NCI-H187 treated with DMSO at 0.1 percent for 48 hours (cell line): ENCODE measurements around the gene HBS1L.
"Not testable (repeated sequence)": the region's sequence is repeated elsewhere in the genome, so short reads cannot be mapped to it uniquely, and the experiment has no call there.

Source experiments
- DNase-seq: peaks from one replicate; lab custom pipeline; 2025; lab: John Stamatoyannopoulos, UW

The HBS1L gene

DNA sequence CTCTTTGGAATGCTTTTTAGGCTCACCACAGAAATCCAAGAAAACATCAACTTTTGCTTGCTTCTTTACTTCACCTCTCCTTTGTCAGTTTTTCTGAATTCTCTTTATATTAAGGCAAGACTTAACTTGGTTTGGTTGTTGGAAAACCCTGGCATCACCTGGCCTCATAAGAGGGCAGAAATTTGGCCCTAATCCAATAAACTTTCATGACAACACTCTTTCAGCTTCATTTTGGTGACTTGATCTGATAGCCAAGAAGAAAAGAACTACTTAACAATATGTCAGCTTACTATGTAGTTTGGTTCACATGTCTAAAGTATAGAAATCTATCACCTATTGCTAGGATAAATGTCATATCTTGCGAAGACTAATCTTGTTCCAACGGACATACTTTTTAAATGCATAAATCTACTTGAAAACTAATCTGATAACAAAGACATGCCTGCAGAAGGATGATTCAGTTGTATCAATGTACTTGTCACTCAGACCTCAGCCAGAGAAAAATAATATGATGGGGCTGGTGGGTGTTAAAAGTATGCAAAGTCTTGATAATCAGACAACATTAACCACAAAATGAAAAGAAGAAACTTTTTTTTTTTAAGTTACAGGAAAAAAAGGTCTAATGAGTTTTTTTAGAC is 19.3 kb upstream of the HBS1L start:
- DNase-seq = no peak

DNA sequence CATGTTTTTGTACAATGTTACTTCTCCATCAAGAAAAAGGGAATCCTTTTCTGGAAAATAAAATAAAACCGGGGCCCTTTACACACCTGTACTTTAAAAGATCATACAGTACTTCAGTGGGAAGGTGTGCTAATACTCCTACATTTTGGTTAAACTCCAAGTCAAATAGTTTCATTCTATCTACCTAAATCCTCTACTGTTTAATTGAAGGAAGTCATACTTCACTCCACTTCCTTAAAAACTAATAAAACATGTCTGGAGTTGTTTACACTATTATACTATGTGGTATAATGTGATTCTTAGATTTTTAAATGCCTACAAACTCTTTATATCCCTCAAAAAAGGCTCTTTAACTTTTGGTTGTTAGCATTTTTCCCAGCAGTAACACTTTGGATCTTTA is 18.6 kb upstream of the HBS1L start:
- DNase-seq = no peak

DNA sequence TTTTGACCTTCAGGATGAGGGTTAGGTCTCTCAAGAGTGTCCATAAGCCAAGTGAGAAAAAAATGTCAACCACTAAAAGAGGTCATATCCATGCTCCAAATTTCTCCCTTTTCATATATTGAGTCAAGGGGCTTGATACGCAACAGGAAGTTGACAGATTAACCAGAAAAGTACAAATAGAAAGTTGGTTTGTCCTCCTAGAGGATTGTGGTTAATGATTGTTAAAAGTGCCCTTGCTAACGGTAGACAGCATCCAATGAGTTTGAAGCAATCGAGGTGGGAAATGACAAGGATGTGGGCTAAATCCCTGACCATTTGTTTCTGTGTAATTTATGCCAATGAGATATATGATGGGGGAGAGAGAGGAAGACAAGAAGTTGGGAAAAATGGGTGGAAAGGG is 18.1 kb upstream of the HBS1L start:
- DNase-seq = no peak

DNA sequence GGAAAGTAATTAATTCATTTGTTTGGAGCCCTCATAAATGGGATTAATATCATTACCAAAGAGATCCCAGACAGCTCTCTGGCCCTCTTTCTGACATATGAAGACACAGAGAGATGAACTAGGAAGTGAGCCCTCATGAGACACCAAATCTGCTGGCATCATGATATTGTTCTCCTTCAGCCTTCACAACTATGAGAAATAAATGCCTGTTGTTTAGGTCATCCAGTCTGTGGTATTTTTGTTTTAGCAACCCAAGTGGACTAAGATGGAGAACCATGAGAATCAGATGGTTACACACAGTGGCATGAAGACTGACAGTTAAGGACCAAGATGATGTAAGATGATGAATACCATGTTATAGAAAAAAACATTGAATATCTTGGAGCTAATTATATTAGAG is 16.9 kb upstream of the HBS1L start:
- DNase-seq = no peak

DNA sequence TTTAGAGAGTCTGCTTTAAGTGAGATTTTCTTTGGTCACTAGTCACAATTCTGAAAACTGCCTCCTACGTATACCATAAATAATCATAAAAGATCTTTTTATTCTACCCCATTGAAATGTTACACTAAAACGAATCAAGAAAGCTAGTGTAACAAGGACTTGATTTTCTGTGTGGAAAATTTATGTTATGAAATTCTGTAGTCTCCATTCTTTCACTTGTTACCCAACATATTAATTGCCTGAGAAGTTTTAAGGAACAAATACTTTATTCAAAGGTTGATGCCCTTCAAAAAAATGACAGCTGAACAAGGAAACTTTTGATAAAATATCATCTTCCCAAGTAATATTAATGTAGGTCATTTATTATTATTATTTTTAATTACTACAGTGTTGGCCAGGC is 13.3 kb upstream of the HBS1L start:
- DNase-seq = no peak

DNA sequence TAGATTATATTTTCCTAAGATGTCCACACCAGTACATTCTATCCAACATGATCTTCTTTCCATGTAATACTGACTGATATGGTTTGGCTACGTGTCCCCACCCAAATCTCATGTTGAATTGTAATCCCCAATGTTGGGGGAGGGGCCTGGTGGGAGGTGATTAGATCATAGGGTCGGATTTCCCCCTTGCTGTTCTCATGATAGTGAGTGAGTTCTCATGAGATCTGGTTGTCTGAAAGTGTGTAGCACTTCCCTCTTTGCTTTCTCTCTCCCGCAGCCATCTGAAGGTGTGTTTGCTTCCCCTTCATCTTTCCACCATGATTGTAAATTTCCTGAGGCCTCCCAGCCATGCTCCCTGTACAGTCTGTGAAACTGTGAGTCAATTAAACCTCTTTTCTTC is 12.2 kb upstream of the HBS1L start:
- DNase-seq = no peak

DNA sequence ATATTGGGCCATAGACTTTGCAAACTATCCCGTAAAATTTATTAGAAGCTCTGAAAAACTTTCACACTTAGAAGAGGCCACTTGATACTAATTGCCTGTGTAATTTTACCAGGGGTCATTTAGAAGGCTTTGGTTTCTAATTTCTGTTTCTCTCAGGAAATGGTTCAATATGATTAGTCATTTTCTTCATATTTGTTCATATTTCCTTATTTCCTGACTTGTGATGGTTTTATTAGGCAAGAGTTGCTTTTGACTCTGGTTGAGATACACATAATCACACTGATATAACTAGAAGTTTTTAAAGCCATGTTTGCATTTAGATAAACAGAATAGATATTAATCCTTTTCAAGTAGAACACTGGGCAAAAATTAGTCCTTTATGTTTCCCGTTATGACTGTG is 11.8 kb upstream of the HBS1L start:
- no peak for DNase-seq

DNA sequence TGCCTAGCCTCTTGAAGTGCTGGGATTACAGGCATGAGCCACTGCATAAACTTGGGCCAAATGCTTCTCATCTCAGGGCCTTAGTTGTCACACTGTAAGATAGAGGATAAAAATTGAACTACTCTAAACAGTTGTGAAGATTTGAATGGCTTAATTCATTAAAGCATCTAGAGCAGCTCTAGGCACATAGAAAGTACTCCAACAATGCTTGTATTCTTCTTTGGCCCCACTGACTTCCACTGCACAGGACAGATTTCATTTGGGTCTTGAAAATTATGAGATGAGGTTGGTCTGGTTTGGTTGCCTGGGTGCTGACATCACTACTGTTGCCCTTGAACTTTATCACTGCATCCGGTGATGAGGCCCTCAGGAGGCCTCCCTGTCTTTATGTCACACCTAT is 10.0 kb upstream of the HBS1L start:
- DNase-seq = no peak

DNA sequence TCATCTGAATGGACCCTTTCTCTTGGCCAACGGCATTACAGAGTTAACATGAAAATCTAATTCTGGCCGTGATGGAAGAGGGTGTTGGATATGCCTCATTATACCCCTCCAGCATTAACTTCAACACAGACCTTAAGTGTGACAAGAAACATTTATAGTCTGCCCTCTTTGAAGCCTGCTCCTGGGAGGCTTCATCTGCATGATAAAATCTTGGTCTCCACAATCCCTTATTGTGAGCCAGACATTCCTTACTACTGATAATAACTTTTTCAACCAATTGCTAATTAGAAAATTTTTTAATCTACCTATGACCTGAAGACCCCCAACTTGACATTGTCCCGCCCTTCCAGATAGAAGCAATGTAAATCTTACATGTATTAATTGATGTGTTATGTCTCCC is 9.3 kb upstream of the HBS1L start:
- DNase-seq = no peak

DNA sequence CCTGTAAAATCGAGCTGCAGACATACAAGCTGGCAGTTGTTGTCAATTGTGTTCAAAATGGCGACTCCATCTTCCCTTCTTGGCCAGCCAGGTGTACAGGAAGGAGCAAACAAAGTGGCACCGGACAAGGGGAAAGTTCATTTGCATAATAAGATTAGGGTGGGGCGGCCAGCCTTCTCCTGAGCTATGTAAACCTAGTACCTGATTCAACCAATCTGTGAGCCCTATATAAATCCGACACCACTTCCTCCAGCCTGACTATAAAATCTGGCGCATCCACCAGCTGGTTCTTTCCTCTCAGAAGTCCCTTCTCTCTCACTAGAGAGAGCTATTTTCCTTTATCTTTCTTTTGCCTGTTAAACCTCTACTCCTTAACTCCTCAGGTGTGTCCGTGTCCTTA is 8.1 kb upstream of the HBS1L start:
- no peak for DNase-seq

DNA sequence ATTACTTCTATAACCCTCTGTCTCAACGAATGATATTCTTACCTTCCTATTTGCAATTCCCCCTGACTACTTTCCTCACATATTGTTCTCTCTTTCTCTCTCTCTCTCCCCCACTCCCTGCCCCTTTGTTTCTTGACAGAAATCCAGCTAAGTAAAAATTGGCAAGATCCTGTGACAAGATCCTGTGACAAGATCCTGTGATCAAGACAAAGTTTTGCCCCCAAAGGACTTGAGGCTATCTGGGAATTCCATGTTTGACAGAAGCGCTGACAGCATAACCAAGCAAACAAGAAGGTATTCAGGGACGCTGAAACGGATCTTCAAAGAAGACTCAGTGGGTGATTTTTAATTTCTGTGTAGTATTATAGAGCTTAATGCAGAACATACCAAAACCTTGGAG is 5.5 kb upstream of the HBS1L start:
- no peak for DNase-seq

DNA sequence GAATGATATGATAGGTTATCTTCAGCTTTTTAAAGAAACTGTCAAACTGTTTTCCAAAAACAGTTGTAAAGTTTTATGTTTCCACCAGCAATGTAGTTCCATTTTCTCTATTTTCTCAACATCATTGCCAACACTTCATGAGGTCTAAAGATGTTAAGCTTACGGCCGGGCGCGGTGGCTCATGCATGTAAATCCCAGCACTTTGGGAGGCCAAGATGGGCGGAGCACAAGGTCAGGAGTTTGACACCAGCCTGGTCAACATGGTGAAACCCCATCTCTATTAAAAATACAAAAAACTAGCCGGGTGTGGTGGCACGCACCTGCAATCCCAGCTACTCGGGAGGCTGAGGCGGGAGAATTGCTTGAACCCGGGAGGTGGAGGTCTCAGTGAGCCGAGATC is 3.7 kb upstream of the HBS1L start:
- not testable (repeated sequence) for DNase-seq

DNA sequence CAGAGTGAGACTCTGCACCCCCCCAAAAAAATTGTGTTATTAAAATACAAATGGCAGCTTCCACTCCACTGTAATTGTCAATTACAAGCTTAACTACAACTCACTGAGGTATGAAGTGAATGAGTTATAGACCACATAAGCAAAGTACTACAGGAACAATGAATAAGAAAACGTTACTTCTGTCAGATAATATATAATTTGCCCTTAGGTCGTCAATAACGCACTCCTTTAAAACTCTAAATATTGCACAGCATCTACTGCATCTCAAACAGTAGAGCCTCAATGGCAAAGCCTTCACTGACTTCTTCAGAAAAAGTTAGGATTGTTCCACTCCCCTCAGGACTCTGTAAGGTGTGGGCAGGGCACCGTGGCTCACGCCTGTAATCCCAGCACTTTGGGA is 2.0 kb upstream of the HBS1L start:
- DNase-seq = no peak

DNA sequence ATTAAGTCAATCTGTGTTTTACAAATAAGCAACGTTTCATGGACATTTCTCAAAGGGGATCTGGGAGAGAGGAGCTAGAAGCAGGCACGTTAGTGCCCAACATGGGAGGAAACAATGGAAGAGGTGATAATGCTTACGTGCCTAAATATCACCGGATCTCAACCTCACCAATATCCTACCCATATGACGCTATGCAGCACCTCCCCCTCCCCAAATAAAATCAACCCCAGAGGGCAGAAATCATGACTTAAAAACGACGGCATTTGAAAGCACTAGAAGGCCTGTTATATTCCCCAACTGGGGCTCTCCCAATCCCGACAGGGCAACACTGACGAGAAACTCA is 425 bp downstream of the HBS1L start:
- no peak for DNase-seq

DNA sequence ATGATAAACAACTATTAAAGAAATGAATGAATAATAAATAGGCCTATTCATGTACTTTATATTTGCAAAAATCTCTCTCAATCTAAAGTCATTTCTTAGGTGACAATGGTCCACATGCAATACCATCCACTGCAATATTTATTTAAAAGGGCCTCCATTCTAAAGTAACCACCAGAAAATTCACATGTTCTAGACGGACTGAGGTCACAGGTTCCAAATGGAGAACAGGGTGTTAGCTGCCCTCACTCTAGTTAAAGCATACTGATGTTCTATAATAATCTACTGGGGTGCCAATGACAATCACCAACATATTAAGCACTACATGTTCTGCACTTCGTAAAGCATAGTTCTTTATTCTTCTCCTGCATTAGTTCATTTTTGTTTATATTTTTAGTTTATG is 1.2 kb downstream of the HBS1L start:
- no peak for DNase-seq

DNA sequence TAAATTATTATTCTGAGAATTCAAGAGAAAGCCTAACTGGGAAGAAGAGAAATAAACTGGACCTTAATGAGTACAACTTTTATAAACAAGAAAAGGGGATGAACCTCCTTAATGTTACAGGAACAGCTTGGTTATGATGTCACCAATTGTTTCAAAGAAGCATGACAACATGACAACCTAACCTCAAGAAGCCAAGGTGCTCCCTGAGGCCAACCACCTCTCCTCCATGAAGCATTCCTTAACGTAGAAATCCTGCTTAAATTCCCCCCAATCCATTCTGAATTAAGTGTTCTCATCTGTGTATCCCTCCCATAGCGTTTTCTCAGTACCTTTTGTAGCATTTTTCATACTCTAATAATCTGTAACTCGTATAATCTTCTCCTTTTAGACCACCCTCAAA is 1.7 kb downstream of the HBS1L start:
- no peak for DNase-seq

DNA sequence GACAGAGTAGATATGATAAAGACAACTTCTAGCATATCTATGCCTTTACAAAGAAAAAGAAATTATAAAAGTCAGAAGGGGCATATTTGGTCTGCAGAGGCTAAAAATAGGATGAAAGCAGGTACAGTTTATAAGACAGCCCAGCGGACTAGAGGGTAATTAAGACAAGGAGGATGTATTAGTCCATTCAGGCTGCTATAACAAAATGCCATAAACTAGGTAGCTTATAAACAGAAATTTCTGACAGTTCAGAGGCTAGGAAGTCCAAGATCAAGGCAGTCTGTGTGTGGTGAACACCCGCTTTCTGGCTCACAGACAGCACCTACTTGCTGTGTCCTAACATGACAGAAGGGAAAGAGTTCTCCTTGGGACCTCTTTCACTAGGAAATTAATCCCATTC is 5.7 kb downstream of the HBS1L start:
- DNase-seq = no peak

DNA sequence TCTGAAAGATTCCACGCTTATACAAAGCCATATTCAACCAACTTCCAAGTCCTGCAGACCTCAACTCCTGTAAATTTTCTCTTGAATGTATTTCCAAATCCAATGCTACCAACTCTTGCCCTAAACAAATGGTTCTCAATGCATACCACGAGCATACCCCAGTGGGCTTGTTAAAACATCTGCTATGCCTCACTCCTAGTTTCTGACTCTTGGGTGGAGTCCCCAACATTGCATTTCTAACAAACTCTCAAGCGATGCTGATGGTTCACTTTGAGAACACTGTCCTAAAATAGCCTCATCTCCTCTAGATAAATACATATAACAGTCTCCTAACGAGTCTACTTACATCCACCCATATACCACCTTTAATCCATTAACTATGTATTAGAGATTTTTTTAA is 7.3 kb downstream of the HBS1L start:
- DNase-seq = no peak

DNA sequence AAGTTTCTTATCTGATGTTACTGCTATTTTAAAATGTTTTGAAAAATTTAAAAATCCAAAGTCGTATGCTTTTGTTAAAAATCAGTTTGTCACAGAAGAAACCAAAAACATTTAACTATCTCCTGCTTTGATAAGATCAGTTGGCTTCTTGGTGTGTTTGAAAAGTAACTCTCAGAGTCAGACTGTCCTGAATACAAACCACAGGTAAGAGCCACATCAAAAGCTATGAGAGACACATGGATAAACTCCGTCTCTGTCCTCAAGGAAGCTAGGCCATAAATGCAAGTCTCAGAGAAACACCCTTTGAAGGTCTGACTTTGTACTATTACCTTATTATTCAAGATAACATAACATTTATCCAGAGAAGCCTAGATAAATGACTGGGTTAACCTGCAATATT is 7.7 kb downstream of the HBS1L start:
- DNase-seq = no peak

DNA sequence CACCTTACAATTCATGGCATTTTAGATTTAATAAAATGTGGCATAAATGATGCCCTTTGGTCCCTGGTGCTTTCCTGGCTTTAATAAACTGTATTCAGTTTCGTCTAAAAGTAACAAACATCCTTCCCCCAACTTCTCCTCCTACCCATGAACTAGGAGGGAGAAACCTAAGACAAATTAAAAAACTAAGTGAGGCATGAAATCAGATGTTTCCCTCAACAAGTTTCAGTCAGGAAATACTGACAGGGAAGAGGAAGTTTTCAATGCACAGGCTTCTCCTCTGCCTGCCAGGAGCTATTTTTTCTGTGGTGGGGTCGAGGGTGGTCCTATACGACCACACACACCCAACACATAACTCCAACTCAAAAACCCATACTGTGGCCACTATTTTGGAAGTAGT is 10.0 kb downstream of the HBS1L start:
- DNase-seq = no peak

DNA sequence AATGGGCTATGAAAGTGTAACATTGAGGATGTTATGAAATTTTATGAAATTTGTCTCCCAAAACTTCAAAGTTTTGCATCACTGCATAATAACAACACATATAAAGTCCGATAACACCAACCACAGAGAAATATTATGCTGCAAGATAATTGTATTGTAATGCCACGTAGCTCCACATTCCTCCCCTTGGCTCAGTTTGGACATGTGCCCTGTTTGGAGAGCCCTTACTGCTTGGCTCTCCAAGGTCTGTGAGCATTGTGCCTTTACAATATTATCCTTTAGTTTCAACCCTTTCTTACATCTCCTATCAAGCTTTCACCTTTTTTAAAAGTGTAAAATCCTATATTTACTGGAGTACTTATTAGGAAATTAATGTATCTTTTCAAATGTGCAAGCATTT is 10.8 kb downstream of the HBS1L start:
- DNase-seq = no peak

DNA sequence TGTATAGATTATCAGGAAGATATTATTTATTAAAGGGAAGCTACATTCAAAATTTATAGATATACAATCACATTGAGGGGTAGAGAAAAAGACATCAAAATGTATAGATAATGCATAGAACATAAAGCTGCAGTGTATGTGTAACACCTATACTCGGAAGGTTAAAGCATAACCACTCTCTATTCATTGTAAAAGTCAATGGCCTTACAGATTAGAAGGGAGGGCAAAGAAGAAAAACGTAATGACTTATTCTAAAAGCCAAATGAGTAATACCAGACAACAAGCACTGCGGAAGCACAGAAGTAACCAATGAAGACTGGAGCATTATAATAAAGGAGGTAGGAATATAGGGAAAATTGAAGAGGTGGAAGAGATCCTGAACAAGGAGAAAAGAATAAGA is 11.3 kb downstream of the HBS1L start:
- DNase-seq = no peak

DNA sequence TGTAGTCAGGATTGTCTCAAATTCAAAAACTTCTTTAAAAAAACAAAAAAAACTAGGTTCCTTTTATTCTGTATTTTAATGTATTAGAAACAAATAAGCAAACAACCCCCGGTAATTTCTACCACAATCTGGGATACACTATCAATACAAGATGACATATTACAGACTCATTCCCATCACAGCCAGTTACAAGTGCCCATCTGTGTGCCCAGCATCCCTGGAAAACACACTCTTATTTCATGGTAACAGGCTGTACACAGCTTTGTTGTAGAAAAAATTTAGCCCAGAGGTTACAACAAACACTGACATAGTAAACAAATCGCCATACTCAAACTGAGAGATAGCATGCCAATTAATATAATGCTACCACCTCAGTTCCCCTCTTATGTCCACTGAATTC is 16.3 kb downstream of the HBS1L start:
- DNase-seq = no peak

DNA sequence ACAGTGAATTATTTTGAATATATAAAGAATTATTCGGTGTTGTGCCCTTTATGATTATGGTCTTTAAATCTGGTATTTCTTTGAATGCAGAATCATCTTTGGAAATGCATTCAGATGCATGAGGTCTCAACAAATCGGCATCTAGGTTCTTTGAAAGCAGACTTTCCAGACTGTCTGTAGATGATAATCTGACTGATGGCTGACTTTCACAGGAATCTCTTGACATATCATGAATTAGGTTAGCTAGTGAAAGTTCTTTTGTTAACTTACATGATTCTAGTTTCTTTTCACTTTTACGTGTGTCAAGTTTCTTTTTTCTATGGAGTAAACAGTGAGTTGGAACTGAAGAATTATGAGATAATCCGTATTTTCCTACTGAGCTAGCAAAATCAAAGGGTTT is 17.1 kb downstream of the HBS1L start:
- DNase-seq = no peak
